ENCODE results near the gene SPATA17. TPM values are rescaled to one million over a fixed set of nuclear protein-coding genes. Genes with fewer than 3 reads are reported as not detected.

SPATA17 gene
- total and polyA plus RNA-seq, 2 donors (not counting 3 experiments of a cell fraction or from before 2014, with no cell fraction given), result not detected

DNA sequence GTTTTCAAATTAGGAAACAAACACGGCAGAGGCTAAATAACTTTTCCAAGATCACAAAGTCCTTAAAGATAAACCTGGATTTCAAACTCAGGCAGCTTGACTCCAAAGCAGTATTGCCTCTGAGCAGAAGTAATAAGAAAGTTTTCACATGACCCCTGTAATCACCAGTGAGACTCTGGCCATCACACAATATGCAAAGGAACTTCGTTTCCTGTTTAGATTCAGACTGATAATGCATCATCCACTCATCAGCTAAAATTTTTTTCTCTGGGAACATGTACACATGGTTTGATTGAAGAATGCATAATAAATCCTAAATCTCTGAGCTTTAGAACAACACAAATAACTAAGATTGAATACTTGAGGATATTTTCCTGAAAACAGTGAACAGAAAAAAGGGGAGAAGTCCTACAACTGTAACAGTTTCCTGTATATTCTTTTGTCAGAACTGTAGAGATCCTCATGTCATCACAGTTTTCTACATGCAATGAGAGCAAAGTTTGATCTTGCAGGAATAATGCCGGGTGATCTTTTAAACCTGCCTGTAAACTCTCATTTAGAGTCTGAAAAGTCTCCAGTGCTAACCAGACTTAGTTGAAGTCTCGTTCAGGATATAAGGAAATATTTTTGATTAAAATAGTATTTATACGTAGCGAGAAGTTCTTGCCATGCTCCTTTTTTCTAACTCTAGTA, 225.3 kb downstream of the SPATA17 start:
- FAIRE-seq, result no peak

More for the DNA sequence above, 225.3 kb downstream of the SPATA17 start:
- Histone ChIP-seq H4K20me1 (replicated peaks; ENCODE audit: control insufficient read depth, extremely low read depth, insufficient read depth, low read length) (no peaks in the 10 kb centered on the region), H3K4me1 (ENCODE audit: control insufficient read depth, extremely low read depth, insufficient read depth, low read length) (no peaks in the 10 kb centered on the region), H3K27ac (ENCODE audit: insufficient read depth, low read depth, low read length) (no peak overlapping the region), H3K27me3 (ENCODE audit: control insufficient read depth in 2 of 2, insufficient read depth in 2 of 2, low read length in 2 of 2) (no peaks in the 10 kb centered on the region), H3K9ac (replicated peaks; ENCODE audit: extremely low read depth, insufficient read depth, low read length) (no peak overlapping the region), H3K79me2 (ENCODE audit: control insufficient read depth, insufficient read depth, low read length) (no peaks in the 10 kb centered on the region), H2AFZ (ENCODE audit: low read depth, low read length) (no peak overlapping the region), H3K4me2 (ENCODE audit: insufficient read depth, low read length) (no peak overlapping the region), H3K36me3 (ENCODE audit: control insufficient read depth in 2 of 2, extremely low read depth in 1 of 2, insufficient read depth in 2 of 2, low read length in 2 of 2) (no peaks in the 10 kb centered on the region), H3K9me3 (replicated peaks; ENCODE audit: control insufficient read depth, insufficient read depth, low read length) (no peaks in the 10 kb centered on the region), H3K4me3 (replicated peaks in 1 of 3; ENCODE audit: insufficient read depth in 1 of 3, low read depth in 1 of 3, low read length in 3 of 3) (no peak overlapping the region), H3K9me1 (replicated peaks; ENCODE audit: control insufficient read depth, extremely low read depth, insufficient read depth, low read length) (no peaks in the 10 kb centered on the region)
- CTCF ChIA-PET, result interaction anchor here (0.8 kb wide), 1 partner anchor 16 kb away, joined by 3 read pairs; no protein-coding TSS in a partner anchor
- BruUV-seq (replicated peaks), result no TSS peak
- TF ChIP-seq POLR2A (IDR thresholded peaks at IDR 0.05; ENCODE audit: low read depth, low read length) (no peak), FOS (IDR thresholded peaks at IDR 0.05; ENCODE audit: borderline replicate concordance, insufficient read depth, low read length) (no peak), POLR2AphosphoS5 (IDR thresholded peaks at IDR 0.05; ENCODE audit: insufficient read depth, low read depth, low read length) (no peak), MYC (IDR thresholded peaks at IDR 0.05; ENCODE audit: low read depth, low read length) (no peak), JUN (IDR thresholded peaks at IDR 0.05; ENCODE audit: borderline replicate concordance, insufficient read depth, insufficient read length, low read depth) (no peak), EZH2 (IDR thresholded peaks at IDR 0.05; ENCODE audit: borderline replicate concordance, low read depth, low read length, severe bottlenecking) (no peak), GATA2 (IDR thresholded peaks at IDR 0.05; ENCODE audit: insufficient read depth, insufficient read length, low read depth, low read length) (no peak)
- TF ChIP-seq, protein P1, sequence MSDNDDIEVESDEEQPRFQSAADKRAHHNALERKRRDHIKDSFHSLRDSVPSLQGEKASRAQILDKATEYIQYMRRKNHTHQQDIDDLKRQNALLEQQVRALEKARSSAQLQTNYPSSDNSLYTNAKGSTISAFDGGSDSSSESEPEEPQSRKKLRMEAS (IDR thresholded peaks at IDR 0.05; ENCODE audit: insufficient read depth, insufficient read length), result no peak
- TF ChIP-seq, protein P2, sequence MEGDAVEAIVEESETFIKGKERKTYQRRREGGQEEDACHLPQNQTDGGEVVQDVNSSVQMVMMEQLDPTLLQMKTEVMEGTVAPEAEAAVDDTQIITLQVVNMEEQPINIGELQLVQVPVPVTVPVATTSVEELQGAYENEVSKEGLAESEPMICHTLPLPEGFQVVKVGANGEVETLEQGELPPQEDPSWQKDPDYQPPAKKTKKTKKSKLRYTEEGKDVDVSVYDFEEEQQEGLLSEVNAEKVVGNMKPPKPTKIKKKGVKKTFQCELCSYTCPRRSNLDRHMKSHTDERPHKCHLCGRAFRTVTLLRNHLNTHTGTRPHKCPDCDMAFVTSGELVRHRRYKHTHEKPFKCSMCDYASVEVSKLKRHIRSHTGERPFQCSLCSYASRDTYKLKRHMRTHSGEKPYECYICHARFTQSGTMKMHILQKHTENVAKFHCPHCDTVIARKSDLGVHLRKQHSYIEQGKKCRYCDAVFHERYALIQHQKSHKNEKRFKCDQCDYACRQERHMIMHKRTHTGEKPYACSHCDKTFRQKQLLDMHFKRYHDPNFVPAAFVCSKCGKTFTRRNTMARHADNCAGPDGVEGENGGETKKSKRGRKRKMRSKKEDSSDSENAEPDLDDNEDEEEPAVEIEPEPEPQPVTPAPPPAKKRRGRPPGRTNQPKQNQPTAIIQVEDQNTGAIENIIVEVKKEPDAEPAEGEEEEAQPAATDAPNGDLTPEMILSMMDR (IDR thresholded peaks at IDR 0.05; ENCODE audit: extremely low read depth in 1 of 2, insufficient read depth in 1 of 2, low read depth in 1 of 2, low read length in 2 of 2), result no peak
- POLR2A ChIA-PET, result no interaction called here
- intact Hi-C loops (cut with micrococcal nuclease) (no loop called here), dilution Hi-C loops (cut with MboI; ENCODE audit: extremely low pct_ligation_motif_present, low sequenced_read_pairs) (no loop called here)
- DNase-seq (ENCODE audit: low read depth, low spot score), result no peak
